Kasumi-1 (cell line): ENCODE measurements around the gene ZNF446.
"Not testable (repeated sequence)": the region's sequence is repeated elsewhere in the genome, so short reads cannot be mapped to it uniquely, and the experiment has no call there.

Source experiments
- DNase-seq, 2 experiments: peaks; one replicate each; lab custom pipeline; 2025; lab: John Stamatoyannopoulos, UW

The ZNF446 gene

GRCh38 chr19:58475714-58476497 is at the start of gene ZNF446:
TSS of gene ZNF446 (plus strand) at chr19:58476352. CDS start at chr19:58477219, 867 bp downstream.
- DNase-seq: peak; percentile 97 to 98

GRCh38 chr19:58428617-58429016 is 47.5 kb upstream of the ZNF446 start:
- no peak for DNase-seq

- no peak for DNase-seq
Measured at GRCh38 chr19:58429745-58430144, 46.4 kb upstream of the ZNF446 start.

GRCh38 chr19:58434217-58434616 is 41.9 kb upstream of the ZNF446 start:
- DNase-seq: no peak

DNA sequence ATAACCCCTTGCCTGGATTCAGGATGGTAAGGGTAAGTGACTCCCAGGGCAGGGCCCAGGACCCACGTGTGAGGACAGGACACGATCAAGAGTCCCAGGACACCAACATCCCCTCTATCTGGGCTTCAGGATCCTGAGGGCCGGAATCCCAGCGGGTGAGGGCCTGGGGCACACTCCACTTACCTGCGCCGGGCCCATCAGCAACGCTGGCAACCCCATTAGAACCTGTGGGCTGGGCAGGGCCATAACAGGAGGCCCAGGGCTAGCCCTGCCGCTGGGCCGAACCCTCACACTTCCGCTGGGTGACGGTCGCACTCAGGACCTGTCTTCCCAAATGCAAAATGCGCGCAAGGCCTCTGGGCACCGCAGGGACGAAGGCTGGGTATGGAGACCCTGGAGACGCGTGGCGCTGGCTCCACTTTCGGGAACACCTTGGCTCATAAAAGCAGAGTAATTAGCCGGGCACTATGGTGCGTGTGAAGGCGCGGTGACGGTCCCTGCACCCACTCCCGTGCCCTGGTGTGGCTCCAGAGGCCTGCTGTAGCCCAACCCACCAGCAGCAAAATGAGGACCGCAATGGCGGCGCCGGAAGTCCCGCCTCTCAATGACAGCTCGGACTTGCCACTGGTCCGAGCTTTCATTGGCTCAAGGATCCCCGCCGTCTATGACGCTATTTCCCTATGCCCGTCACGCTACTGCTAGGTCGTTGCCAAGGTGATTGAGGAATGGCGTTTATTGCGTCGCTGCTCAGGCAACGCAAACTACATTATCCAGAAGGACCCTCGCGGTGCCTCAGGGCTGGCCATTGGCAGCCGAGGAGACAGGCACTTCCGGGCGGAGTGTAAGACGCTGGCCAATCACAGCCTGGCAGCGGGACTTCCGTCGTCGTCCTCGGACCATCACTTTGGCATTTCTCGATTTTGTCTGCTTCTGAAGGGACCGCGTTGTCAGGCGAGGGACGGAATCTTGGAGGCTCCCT is 36.3 kb upstream of the ZNF446 start, which contains the start of gene ZNF132:
Gene ZNF132, minus strand, starts transcription at position 578 of the 979 bp plus-strand sequence. Its CDS starts 332 bp downstream, at position 246.
- DNase-seq: no peak

DNA sequence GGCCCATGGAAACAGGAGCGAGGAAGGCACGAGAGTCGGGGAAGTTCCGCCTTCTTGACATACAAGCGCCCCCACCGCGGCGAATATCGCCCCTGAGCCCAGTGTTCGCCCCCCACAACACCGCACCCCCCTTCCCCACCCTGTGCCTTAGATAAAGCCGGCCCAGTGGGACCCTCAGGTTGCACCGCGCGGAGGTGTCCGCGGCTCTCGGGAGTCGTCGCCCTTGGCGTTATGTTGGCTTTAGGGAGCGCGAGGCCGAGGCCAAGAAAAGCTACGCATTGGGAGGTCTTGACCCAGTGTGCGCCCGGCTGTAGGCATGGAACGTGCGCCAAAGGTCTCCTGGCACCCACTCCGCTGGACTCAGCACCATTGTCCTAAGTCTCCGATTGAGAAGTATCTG is 35.6 kb upstream of the ZNF446 start:
- DNase-seq: no peak

GRCh38 chr19:58442986-58443385 is 33.2 kb upstream of the ZNF446 start:
- not testable (repeated sequence) for DNase-seq

- DNase-seq: not testable (repeated sequence)
Measured at GRCh38 chr19:58448860-58449259, 27.3 kb upstream of the ZNF446 start.

GRCh38 chr19:58449980-58450379 is 26.2 kb upstream of the ZNF446 start:
- not testable (repeated sequence) for DNase-seq

DNA sequence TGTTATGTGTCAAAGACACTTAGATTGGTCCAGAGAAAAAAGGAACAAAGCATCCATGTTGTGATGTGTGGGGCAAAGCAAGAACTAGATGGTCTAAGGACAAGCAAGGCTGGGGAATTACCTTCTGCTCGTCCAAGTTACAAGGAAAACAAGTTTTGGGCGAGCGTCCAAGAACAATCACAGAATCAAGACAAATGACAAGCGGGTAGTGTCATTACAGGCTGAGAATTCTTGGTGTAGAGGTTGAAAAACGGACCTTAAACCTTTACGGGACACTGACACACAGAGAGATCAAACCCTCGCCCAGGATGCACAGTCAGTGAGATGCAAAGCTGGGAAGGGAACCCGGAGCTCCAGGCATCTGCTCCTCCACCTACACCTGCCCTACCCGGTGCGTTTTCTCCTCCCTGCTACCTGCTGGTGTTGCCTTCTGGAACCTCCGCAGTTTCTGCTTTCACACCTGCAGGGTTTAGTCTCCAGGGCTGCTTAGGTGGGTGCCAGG is 25.2 kb upstream of the ZNF446 start:
- no peak for DNase-seq

DNA sequence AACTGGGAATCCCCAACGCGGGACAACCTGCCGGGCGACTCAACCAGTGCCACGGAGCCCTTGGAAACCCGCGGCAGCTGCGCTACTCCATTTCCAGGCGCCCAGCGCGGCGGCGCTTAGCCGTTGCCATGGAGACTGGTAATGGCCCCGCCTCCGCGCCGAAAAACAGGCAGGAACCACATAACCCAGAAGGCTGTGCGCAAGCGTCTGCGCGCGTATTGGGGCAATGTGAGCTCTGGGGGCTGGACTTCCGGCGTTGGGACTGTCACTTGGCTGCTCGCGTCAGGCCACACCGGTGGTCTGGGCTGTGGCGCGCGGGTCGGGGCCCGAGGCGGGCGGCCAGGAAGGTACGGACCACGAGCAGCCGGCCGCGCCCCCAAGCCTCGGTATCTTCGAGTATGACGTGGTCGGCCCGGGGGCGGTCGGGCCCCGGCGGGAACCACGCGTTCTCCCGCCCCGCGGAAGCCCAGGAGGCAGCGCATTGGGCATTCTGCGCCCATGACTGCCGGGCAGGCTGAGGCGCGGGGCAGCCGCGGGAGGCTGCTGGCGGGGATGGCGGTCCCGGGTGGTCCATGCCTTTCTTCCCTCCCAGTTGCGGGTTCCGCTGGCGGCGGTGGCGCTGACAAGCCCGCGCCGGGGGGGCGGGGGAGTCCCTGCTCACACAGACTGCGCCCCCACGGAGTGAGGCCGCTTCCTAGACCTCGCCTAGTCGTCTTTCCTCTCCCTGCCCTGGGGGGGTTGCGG is 24.6 kb upstream of the ZNF446 start, which contains the start of gene ZNF324B:
Gene ZNF324B, plus strand, starts transcription at position 265 of the 744 bp plus-strand sequence. CDS start 2,080 bp downstream, outside the sequence.
- DNase-seq: peak; percentile 96

- DNase-seq: no peak
Measured at GRCh38 chr19:58453743-58454142, 22.4 kb upstream of the ZNF446 start.

- no peak for DNase-seq
Measured at GRCh38 chr19:58455306-58455705, 20.8 kb upstream of the ZNF446 start.

DNA sequence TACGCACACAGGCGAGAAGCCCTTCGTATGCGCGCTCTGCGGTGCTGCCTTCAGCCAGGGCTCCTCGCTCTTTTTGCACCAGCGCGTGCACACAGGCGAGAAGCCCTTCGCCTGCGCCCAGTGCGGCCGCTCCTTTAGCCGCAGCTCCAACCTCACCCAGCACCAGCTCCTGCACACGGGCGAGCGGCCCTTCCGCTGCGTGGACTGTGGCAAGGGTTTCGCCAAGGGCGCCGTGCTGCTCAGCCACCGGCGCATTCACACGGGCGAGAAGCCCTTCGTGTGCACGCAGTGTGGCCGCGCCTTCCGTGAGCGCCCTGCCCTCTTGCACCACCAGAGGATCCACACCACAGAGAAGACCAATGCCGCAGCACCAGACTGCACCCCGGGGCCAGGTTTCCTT is 20.0 kb upstream of the ZNF446 start:
- no peak for DNase-seq

GRCh38 chr19:58460039-58460438 is 16.1 kb upstream of the ZNF446 start:
- no peak for DNase-seq

- DNase-seq: peak in 1 of 2 experiments; percentile 27
Measured at GRCh38 chr19:58466089-58466759, 9.9 kb upstream of the ZNF446 start.

- peak; percentile 93 to 96 for DNase-seq
Measured at GRCh38 chr19:58466760-58467589, 9.2 kb upstream of the ZNF446 start, which contains the start of gene ZNF324. TSS of gene ZNF324 (plus strand) at chr19:58467080. CDS start at chr19:58469186, 2,106 bp downstream.

GRCh38 chr19:58468216-58468839 is 7.8 kb upstream of the ZNF446 start:
- DNase-seq: peak in 1 of 2 experiments; percentile 1
